BE2C (cell line): Measurements from ENCODE around the gene BIN1.
"Not testable (repeated sequence)": the region's sequence is repeated elsewhere in the genome, so short reads cannot be mapped to it uniquely, and the experiment has no call there.

Source experiments
- DNase-seq: peaks from one replicate; pipeline ENCODE4 v3.0.0-alpha.2; 2020
- H3K27me3 ChIP-seq: fragments of 250-450 bp; sonication (Bioruptor Pico); 2 replicates; pipeline ENCODE4 v1.5.1; 2020; ENCODE audit warnings: mild to moderate bottlenecking
- H3K36me3 ChIP-seq: fragments of 250-450 bp; sonication (Bioruptor Pico); 2 replicates; pipeline ENCODE4 v1.5.1; 2020; ENCODE audit warnings: mild to moderate bottlenecking
- H3K4me1 ChIP-seq: fragments of 250-450 bp; sonication (Bioruptor Pico); 2 replicates; pipeline ENCODE4 v1.5.1; 2020
- H3K4me3 ChIP-seq: 2 replicates; pipeline ENCODE4 v1.5.1; 2011; ENCODE audit warnings: low read depth, low read length
- H3K9me3 ChIP-seq: fragments of 250-450 bp; sonication (Bioruptor Pico); 2 replicates; pipeline ENCODE4 v1.5.1; 2020
- TF ChIP-seq, protein P1 (sequence below): IDR thresholded peaks from 2 replicates; pipeline ENCODE4 v1.5.1; 2012; ENCODE audit warnings: mild to moderate bottlenecking, low read depth, low read length

The BIN1 gene

DNA sequence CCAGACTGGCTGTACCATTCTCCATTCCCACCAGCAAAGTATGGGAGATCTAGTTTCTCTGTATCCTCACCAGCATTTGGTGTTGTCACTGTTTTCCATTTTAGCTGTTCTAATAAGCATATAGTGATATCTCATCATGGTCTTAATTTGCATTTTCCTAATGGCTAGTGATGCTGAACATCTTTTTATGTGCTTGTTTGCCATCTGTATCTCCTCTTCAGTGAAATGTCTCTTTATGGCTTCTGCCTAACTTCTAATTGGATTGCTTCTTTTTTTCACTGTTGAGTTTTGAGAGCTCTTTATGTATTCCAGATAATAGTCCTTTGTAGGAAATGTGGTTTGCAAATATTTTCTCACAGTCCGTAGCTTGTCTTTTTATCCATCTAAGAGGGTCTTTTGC is 18.9 kb upstream of the BIN1 start:
- Histone ChIP-seq H3K36me3 (no peaks in the 10 kb centered on the region), H3K4me1 (no peaks in the 10 kb centered on the region), H3K27me3 (no peaks in the 10 kb centered on the region), H3K9me3 (no peaks in the 10 kb centered on the region), H3K4me3 (no peak overlapping the region)
- TF ChIP-seq, protein P1, sequence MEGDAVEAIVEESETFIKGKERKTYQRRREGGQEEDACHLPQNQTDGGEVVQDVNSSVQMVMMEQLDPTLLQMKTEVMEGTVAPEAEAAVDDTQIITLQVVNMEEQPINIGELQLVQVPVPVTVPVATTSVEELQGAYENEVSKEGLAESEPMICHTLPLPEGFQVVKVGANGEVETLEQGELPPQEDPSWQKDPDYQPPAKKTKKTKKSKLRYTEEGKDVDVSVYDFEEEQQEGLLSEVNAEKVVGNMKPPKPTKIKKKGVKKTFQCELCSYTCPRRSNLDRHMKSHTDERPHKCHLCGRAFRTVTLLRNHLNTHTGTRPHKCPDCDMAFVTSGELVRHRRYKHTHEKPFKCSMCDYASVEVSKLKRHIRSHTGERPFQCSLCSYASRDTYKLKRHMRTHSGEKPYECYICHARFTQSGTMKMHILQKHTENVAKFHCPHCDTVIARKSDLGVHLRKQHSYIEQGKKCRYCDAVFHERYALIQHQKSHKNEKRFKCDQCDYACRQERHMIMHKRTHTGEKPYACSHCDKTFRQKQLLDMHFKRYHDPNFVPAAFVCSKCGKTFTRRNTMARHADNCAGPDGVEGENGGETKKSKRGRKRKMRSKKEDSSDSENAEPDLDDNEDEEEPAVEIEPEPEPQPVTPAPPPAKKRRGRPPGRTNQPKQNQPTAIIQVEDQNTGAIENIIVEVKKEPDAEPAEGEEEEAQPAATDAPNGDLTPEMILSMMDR = no peak
- DNase-seq = no peak

DNA sequence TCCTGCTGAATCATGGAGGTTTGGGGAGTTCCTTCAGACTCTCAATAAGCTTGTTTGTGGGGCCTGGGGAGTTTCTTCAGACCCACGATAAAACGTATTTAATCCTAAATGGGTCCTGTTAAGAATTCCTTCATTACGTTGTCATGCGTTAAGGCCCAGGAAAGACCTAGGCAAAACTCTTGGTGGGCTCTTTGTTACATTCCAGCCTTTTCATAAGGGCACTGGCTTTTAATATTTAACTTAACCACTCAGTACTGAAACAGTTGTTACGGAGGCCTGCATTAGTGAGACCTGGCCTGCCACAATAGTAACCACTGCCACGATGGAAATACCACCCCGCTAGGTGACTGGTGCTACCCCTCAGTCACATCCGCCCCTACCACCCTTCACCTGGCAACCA is 17.5 kb upstream of the BIN1 start:
- H3K36me3 ChIP-seq = no peaks in the 10 kb centered on the region
- TF ChIP-seq, protein P1 = no peak
- H3K4me1 ChIP-seq = no peaks in the 10 kb centered on the region
- no peaks in the 10 kb centered on the region for H3K27me3 ChIP-seq
- DNase-seq = no peak
- H3K4me3 ChIP-seq = no peak overlapping the region
- H3K9me3 ChIP-seq = no peaks in the 10 kb centered on the region

DNA sequence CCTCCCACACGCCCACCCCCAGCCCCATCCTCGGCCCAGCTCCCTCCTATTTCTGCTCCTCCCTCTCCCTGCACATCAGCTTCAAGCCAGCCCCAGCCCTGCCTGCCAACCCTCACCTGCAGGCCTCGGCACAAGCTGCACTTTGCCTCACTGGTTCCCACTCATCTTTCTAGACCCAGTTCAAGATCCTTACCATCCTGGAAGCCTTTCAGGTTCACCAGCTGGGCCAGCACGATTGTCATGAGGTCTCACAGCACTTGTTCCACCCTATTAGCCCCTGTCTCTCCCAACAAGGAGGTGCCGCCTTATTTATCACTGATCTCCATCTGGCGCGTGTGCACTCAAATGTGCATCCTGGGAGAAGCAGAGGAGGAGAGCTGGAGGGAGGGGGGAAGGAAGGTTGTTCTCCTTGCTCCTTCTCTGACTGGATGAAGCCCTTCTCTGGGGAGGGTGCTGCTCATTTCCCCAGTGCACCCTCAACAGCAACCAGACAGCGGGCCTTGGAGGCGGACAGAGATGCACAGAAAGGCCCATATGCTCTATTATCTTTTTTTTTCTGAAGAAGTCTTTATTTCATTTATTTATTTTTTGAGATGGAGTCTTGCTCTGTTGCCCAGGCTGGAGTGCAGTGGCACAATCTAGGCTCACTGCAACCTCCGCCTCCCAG is 15.5 kb upstream of the BIN1 start:
- DNase-seq = no peak
- Histone ChIP-seq H3K27me3 (no peaks in the 10 kb centered on the region), H3K9me3 (no peaks in the 10 kb centered on the region), H3K4me3 (no peak overlapping the region), H3K36me3 (no peaks in the 10 kb centered on the region), H3K4me1 (no peaks in the 10 kb centered on the region)
- TF ChIP-seq, protein P1 = no peak

DNA sequence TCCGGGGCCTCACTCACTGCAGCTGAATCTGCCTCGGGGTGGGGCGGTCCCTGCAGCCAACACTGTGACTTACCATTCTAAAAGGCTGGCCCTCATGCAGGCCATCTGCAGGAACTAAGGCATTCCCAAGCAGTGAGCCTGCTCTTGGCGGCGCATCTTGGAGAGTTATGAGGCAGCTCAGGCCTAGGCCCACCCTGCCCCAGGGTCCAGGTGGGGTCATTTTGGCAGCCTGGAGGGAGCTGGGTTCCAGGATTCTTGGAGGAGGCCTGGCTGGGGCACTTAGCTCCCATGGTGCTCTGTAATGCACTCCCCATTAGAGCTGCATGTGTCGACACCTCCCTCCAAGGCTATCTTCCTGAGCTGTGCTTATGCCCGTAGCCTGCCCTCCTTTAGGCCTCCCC is 14.8 kb upstream of the BIN1 start:
- no peak for DNase-seq
- TF ChIP-seq, protein P1 = no peak
- Histone ChIP-seq H3K9me3 (no peaks in the 10 kb centered on the region), H3K4me1 (no peaks in the 10 kb centered on the region), H3K27me3 (no peaks in the 10 kb centered on the region), H3K4me3 (no peak overlapping the region), H3K36me3 (no peaks in the 10 kb centered on the region)

DNA sequence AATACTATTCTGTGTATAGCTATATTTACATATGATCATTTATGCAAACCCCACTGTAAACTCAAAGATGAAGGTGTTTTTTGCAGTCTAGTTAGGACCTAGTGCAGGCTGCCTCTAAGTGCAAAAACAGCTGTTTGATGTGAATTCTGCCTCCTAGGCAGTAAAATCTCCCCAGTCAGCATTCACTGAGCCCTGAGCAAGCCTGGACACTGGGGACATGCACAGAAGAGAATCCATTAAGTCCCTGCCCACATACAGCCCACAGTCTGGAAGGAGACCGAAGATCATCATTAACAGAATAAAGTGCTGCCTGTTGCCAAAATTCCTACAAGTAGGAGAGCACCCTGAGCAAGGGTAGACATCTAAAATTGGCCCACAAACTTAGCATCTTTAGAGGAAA is 14.4 kb upstream of the BIN1 start:
- H3K4me3 ChIP-seq = no peak overlapping the region
- no peaks in the 10 kb centered on the region for H3K36me3 ChIP-seq
- no peaks in the 10 kb centered on the region for H3K9me3 ChIP-seq
- no peaks in the 10 kb centered on the region for H3K4me1 ChIP-seq
- TF ChIP-seq, protein P1 = no peak
- DNase-seq = no peak
- H3K27me3 ChIP-seq = no peaks in the 10 kb centered on the region

DNA sequence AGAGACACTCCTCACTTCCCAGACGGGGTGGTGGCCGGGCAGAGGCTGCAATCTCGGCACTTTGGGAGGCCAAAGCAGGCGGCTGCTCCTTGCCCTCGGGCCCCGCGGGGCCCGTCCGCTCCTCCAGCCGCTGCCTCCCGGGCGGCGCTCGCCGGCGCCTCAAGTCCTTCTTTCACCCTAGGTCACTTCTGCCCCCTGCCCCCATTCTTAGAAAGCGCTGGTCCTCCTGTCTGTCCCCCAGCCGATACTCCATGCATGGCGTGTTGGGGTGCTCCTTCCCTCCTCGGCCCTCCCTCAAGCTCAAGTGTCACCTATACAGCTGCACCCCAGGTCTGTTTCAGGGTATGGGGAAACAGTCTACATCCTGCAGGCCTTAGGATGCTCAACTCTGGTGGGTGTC is 13.5 kb upstream of the BIN1 start:
- not testable (repeated sequence) for H3K36me3 ChIP-seq, DNase-seq, H3K27me3 ChIP-seq, H3K4me3 ChIP-seq, H3K4me1 ChIP-seq, H3K9me3 ChIP-seq

DNA sequence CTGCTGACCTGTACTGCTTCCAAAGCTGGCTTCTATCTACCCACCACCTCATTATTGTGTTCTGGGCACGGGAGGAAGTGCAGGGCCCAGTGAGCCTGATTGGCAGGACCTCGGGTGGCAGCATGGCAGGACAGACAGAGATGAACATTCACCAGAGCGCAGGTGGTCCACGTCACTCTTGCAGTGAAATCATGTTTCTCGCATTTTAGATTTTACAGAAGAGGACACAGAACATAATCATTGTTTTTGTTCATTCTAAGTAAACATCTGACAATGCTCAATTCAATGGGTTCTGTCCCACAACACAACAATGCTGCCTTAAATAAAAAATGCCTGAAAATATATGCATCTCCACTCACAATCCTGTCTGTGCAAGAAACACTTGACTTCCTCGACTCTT is 11.5 kb upstream of the BIN1 start:
- no peaks in the 10 kb centered on the region for H3K4me1 ChIP-seq
- H3K4me3 ChIP-seq = no peak overlapping the region
- H3K36me3 ChIP-seq = no peaks in the 10 kb centered on the region
- H3K9me3 ChIP-seq = no peaks in the 10 kb centered on the region
- TF ChIP-seq, protein P1 = no peak
- DNase-seq = no peak
- no peaks in the 10 kb centered on the region for H3K27me3 ChIP-seq
